HG03159 (cell line): Measurements from ENCODE around the gene WDR70.
"Not testable (repeated sequence)": the region's sequence is repeated elsewhere in the genome, so short reads cannot be mapped to it uniquely, and the experiment has no call there.

Source experiments
- ATAC-seq: cut with Tn5 transposase; IDR thresholded peaks from one replicate; pipeline ENCODE4 v1.9.1; 2021; ENCODE audit warnings: mild to moderate bottlenecking, moderate library complexity; ENCODE audit not compliant: unreplicated experiment

Gene WDR70

DNA sequence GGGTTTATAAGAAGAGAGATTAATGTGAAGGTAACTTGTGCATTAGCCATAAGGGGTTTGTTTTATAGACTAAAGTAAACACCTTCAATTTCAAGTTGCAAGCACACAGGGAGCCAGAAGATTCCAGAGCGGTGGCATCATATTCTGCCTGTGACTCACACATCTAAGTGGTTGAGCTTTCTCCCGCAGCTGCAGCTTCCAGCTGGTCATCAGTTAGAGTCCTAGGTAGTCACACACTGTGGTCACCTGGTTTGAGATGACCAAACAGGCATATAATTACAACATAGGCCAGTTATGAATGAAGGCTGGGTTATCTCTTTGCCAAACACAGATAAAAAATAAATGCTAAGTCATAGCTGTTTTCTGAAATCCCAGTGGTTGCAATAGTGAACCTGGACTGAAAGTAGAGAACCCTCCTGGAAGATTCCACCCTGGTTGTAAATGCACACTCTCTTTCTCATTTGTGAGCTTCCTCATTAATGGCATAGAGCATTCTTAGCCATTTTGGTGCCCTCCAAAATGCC is 289.5 kb downstream of the WDR70 start:
- ATAC-seq, result no peak

DNA sequence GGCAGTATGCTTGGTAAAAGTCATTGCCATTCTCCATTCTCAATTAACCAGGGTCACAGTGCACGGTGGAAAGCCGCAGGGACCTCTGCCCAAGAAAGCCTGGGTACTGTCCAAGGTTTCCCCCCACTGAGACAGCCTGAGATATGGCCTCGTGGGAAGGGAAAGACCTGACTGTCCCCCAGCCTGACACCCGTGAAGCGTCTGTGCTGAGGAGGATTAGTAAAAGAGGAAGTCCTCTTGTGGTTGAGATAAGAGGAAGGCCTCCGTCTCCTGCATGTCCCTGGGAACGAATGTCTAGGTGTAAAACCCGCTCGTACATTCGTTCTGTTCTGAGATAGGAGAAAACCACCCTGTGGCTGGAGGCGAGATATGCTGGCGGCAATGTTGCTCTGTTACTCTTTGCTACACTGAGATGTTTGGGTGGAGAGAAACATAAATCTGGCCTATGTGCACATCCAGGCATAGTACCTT is 293.0 kb downstream of the WDR70 start:
- peak; percentile 72 for ATAC-seq

DNA sequence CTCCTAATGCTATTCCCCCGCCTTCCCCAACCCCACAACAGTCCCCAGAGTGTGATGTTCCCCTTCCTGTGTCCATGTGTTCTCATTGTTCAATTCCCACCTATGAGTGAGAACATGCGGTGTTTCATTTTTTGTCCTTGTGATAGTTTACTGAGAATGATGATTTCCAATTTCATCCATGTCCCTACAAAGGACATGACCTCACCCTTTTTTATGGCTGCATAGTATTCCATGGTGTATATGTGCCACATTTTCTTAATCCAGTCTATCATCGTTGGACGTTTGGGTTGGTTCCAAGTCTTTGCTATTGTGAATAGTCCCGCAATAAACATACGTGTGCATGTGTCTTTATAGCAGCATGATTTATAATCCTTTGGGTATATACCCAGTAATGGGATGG is 295.2 kb downstream of the WDR70 start:
- not testable (repeated sequence) for ATAC-seq

DNA sequence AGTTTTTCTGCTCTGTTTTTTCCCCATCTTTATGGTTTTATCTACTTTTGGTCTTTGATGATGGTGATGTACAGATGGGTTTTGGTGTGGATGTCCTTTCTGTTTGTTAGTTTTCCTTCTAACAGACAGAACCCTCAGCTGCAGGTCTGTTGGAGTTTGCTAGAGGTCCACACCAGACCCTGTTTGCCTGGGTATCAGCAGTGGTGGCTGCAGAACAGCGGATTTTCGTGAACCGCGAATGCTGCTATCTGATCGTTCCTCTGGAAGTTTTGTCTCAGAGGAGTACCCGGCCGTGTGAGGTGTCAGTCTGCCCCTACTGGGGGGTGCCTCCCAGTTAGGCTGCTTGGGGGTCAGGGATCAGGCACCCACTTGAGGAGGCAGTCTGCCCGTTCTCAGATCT is 300.2 kb downstream of the WDR70 start:
- ATAC-seq, result not testable (repeated sequence)

DNA sequence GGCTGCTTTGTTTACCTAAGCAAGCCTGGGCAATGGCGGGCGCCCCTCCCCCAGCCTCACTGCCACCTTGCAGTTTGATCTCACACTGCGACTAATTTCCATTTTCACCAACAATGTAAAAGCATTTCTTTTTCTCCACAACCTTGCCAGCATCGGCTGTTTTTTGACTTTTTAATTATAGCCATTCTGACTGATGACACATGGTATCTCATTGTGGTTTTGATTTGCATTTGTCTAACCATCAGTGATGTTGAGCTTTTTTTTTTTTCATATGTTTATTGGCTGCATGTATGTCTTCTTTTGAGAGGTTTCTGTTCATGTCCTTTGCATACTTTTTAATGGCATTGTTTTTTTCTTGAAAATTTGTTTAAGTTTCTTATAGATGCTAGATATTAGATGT is 300.8 kb downstream of the WDR70 start:
- ATAC-seq, result not testable (repeated sequence)

DNA sequence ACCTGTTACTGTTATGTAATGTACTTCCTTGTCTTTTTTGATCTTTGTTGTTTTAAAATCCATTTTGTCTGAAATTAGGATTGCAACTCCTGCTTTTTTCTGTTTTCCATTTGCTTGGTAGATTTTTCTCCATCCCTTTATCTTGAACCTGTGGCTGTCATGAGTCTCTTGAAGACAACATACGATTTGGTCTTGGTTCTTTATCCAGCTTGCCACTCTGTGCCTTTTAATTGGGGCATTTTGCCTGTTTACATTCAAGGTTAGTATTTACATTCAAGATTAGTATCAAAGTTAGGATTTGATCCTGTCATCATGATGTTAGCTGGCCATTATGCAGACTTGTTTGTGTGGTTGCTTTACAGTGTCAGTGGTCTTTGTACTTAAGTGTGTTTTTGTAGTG is 304.0 kb downstream of the WDR70 start:
- ATAC-seq, result no peak

DNA sequence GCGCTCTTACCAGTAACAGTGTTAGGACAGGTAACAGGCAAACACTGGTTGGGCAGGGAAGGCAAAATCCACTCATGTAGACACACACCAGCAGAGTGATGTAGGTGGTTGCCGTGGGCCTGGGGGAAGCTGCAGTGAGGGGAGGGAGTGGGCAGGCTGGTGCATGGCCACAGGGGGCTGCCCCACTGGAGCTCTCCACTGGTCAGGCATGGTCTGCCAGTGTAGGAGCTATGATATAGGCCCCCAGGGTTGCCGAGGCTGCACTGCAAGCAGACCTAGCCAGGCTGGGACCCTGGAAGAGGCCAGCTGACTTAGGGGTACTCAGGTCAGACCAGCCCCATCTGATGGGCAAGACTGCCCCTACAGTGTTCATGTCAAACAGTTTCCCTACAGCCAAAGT is 306.1 kb downstream of the WDR70 start:
- no peak for ATAC-seq

DNA sequence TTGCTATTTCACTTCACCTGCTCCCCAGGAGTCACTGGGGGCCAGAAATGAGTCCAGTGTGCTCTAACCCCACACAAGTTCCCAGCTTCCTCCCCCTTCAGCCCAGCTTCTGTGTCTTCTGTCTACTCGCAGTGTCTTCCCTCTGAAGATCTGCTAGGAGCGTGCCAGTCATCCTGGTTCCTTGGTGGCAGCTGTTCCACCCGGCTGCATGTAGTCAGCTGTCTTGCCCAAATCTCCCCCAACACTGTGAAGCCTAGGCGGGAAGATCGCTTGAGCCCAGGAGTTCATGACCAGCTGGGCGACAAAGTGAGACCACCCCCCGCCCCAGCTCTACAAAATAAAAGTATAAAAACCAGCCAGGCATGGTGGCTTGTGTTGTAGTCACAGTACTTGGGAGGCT is 306.7 kb downstream of the WDR70 start:
- no peak for ATAC-seq

DNA sequence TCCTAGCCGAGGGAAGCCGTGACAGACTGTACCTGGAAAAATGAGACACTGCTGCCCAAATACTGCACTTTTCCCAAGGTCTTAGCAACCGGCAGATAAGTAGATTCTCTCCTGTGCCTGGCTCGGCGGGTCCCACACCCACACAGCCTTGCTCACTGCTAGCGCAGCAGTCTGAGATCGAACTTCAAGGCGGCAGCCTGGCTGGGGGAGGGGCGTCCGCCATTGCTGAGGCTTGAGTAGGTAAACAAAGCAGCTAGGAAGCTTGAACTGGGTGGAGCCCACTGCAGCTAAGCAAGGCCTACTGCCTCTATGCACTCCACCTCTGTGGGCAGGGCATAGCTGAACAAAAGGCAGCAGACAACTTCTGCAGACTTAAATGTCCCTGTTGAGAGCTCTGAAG is 309.8 kb downstream of the WDR70 start:
- ATAC-seq, result not testable (repeated sequence)

DNA sequence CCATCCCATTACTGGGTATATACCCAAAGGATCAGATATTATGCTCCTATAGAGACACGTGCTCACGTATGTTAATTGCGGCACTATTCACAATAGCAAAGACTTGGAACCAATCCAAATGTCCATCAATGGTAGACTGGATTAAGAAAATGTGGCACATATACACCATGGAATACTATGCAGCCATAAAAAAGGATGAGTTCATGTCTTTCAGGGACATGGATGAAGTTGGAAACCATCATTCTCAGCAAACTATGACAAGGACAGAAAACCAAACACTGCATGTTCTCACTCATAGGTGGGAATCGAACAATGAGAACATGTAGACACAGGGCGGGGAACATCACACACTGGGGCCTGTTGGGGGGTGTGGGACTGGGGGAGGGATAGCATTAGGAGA is 315.2 kb downstream of the WDR70 start:
- not testable (repeated sequence) for ATAC-seq

DNA sequence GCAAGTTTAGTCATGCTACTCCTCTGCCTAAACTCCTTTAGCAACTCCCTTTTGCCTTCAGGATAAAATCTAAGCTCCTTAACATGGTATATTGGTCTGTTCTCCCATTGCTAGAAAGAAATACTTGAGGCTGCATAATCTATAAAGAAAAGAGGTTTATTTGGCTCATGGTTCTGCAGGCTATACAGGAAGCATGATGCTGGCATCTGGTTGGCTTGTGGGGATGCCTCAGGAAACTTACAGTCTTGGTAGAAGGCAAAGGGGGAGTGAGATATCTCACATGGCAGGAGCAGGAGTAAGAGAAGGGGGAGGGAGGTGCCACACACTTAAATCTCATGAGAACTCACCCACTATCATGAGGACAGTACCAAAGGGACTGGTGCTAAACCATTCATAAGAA is 315.7 kb downstream of the WDR70 start:
- ATAC-seq, result no peak

DNA sequence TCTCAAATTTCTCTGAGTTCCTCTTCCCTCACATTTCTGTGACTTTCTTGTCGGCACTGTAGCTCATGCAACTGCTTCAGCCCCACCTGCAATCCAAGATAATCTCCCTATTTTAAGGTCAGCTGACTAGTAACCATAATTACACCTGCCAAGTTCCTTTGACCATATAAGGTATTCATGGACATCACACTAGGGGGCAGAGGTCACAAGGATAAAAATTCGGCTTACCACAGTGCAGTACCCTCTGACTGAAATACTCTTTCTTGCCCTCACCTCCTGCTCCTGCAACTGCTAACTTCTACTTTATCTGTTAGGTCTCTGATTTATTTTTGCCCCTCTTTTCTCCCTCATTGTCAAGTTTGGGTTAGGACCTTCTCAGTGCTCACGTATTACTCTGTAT is 316.5 kb downstream of the WDR70 start:
- ATAC-seq, result no peak

DNA sequence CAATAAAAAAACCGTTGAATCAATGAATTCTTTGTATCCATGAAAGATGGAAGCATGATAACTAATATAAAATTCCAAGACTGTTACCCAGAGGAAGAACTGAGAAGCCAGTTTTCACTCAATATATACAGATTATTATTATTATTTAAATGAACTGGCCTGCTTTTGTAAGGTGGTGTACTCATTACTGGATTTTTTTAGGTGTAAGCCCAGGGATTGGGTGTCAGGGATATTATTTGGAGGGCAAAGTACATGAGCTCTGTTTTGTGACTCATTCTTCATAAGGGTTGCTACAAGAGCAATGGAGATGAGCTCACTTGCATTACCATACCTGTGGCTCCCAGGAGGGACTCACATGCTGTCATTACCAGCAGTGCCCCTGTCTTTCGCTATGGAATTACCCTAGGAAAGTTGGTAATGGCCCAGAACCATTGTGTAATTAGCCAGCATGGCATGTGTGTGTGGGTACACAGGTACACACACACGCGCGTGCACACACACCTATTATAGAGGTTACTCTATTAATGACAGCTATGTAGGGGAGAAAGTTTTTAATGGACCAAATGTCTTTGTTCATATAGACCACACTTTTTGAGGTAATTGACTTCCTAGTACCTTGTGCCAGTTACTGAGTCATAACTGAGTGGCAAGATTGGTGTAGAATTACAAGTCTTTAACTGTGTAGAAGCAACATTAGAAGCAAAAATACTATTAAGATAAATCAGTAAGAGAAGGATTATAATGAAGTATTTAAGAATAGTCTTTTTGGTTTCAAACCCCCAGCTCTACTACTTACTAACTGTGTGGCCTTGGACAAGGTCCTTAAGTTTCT is 317.3 kb downstream of the WDR70 start:
- ATAC-seq, result no peak

DNA sequence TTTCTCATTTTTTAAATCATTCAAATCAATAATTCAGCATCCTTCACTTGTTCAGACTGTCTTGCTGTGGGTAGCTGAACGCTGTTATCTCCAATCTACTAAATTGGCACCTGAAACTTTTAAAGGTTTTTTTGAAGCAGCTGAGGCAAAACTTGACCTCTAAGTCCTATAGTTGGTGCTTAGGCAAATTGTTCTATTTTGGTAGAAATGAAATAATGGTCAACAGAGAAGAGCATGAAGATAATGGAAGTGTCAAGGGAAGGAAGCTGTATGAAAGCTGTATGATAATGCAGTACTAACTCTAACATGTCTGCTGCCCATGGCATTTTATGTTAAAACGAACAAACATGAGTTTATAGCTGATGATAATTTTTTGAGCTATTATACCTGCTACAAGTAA is 322.8 kb downstream of the WDR70 start:
- no peak for ATAC-seq

DNA sequence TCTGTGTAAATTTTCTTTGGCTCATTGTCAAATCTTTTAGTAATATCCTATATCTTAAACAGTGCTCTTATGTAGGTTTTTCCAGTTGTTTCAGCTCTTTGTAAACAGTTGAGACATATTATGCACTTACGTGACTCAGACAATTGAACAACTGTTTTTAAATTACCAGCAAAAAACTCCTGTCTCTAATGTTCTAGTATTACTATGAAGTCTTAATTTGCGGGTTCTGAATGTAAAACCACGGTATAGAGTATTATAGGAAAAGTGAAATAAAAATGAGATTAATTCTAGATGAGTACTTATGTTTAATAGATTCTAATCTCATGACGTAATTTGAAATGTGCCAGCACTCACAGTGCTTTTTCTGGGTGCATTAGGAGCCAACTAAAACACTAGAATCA is 324.7 kb downstream of the WDR70 start:
- no peak for ATAC-seq

DNA sequence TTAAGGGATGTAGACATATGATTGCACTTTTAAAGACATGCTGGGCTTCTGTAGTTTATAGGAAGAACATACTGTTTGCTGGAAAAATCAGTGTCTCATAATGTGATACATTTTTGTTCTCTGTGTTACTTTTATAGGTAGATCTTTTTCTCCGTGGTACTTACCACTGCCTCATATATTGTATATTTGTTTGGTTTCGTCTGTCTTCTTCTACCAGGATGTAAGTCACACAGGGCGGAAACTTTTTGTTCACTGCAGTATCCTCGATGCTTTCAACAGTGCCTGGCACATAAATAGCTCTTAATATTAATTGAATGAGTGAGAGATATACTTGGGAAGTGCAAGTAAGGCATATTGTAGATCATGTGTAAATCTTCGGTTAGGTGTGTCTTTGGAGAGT is 325.3 kb downstream of the WDR70 start:
- ATAC-seq, result no peak

DNA sequence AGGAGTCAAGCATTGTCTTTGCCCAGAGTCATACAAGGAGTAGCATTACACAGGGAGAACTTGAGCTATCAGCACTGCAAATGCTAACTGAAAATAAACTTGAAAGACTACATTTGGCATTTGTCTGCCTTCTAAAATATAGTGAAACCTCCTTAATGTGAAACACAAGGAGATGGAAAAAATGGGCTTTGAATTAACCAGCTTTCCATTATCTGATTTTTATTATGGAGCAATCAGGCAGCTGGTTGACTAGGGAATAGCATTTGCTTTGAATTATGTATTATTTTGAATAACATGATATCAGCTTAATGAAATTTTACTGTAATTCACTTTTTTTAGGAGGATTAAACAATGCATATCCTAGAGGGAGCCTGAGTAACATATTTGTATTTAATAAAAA is 329.9 kb downstream of the WDR70 start:
- ATAC-seq, result no peak

DNA sequence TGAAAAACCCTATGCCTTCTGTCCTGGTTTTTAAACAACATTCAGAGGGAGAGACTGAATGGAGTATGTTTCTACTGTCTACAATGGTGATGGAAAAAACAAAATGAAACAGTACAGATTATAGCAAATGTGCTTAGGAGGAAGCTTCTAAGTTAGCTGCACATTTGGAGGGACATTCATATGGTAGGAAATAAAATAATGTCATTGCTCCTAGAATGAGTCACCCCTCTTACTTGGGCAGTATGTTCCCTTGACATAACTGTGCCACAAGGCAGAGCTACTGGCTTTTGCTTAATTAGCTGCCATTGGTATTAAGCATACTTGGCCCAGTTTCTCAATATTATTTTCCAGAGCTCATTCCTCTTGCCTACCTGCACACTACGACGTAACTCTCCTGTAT is 331.8 kb downstream of the WDR70 start:
- ATAC-seq, result no peak

DNA sequence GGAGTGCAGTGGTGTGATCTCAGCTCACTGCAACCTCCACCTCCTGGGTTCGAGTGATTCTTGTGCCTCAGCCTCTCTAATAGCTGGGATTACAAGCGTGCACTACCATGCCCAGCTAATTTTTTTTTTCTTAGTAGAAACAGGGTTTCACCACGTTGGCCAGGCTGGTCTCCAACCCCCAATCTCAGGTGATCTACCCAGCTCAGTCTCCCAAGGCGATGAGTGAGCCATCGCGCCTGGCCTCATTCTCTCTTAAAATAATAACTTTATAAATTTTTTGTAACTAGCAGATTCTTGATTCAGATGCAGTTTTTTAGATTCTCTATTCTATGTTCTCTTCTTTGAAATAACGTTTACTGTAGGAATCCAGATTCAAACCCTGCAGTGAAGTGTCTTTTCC is 333.6 kb downstream of the WDR70 start:
- no peak for ATAC-seq

DNA sequence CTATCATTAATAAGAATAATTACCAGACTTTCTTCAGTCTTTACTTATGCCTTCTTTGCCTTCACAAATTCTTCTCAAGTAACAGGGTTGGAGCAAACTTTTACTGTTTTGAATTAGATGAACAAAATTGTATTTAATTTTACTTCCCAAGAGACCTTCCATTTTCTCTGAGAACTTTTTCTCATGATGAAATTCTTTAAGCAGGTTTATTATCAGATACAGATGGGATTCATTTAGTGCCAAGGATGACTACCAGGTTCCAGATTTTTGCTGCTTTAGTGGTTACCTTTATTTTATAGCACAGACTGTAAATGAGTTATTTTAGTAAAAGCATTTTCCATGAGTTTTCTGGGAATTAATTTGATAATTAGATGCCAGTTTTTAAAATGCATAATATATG is 335.6 kb downstream of the WDR70 start:
- no peak for ATAC-seq

DNA sequence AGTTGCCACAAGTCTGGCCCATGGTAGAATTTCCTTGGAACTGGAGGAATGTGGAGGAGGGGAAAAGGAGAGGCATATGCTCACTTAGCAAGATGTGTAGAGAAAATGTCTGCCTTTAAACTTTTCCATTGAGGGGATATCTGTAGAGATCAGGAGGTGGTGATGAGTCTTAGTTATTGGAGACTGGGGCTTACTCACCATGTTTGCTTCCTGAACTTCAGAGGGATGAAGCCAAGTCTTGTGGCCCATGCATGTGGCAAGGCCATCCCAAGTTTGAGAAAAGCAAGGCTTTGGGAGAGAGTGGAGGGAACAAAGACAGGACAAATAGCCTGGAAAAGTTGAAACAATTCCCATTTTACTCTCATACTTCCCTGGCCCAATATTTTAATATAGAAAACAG is 336.2 kb downstream of the WDR70 start:
- no peak for ATAC-seq

DNA sequence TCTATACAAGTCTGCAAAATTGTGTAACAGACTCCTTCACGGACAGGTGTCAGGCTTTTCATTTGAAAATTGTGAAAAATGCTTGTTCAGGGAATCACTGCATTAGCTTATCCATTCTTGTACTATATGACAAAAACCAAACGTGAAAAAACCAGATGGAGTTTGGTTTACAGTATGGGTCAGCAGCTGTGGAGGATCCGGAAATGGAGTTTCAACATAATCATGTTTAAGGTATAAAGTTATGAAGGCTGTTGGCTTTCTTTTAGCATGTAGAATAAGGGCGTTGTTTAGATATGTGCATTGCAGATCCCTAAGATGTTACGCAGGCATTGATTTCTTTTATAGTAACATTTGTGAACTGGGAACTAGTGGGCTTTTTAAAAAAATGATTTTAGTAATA is 336.9 kb downstream of the WDR70 start:
- no peak for ATAC-seq

DNA sequence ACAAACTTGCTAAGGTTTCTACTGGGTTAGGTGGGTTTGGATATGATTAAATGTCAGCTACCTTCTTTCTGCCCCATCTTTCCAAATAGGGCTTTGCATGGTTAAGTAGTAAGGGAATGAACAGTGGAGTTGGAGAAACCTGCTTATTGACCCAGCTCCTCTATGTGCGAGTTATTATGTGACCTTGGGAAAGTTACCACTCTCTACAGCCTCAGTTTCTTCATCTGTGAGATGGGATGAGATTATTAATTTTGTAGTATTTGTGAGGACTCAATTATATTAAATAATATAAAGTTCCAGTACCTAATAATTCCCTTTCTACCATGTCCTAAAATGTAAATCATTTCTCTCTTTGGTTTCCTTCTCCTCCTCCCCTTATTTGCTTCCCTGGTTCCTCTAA is 337.3 kb downstream of the WDR70 start:
- ATAC-seq, result no peak
